ENCODE data around the gene AMBN.

The AMBN gene

GRCh38 chr4:70577220-70577927 is 14.7 kb upstream of the AMBN start:
- DNase-seq (ENCODE audit: insufficient read length, low spot score), result no peak
- TF ChIP-seq PAX5 (IDR thresholded peaks at IDR 0.05; ENCODE audit: insufficient read depth, low read length, severe bottlenecking) (no peak), POLR2AphosphoS5 (IDR thresholded peaks at IDR 0.05; ENCODE audit: low read depth, low read length) (no peak), POU2F2 (IDR thresholded peaks at IDR 0.05; ENCODE audit: low read depth, low read length) (no peak), TAF1 (IDR thresholded peaks at IDR 0.05; ENCODE audit: low read depth, low read length) (no peak), POLR2A (IDR thresholded peaks at IDR 0.05; ENCODE audit: low read depth, low read length) (no peak), SPI1 (IDR thresholded peaks at IDR 0.05; ENCODE audit: low read depth, low read length) (no peak)
- FAIRE-seq, result no peak

DNA sequence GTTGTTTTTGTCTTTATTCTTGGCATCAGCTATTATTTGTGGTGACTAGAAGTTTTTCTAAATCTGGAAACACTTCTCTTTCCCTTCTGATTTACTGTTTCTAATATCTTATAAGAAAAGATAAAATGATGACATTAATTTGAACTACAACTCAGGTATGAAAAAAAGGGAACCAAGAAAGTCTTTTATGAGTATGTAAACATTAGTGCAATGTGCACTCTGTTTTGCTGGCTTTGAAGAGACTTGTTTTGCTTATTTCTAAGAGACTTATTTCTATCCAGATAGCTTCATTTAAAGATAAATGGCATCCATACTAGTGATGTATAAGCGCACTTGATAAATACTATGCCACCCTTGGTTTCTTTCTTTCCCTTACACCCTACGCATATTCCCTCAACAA is 10.1 kb upstream of the AMBN start:
- FAIRE-seq (no peak), DNase-seq (ENCODE audit: insufficient read length, low spot score) (no peak)
- TF ChIP-seq TAF1 (IDR thresholded peaks at IDR 0.05; ENCODE audit: low read depth, low read length) (no peak), POLR2AphosphoS5 (IDR thresholded peaks at IDR 0.05; ENCODE audit: low read depth, low read length) (no peak), POLR2A (IDR thresholded peaks at IDR 0.05; ENCODE audit: low read depth, low read length) (no peak), PAX5 (IDR thresholded peaks at IDR 0.05; ENCODE audit: insufficient read depth, low read length, severe bottlenecking) (no peak), POU2F2 (IDR thresholded peaks at IDR 0.05; ENCODE audit: low read depth, low read length) (no peak), SPI1 (IDR thresholded peaks at IDR 0.05; ENCODE audit: low read depth, low read length) (no peak)

GRCh38 chr4:70583952-70584834 is 7.9 kb upstream of the AMBN start:
- no peak for TF ChIP-seq POU2F2 (IDR thresholded peaks at IDR 0.05; ENCODE audit: low read depth, low read length)
- no peak for TF ChIP-seq SPI1 (IDR thresholded peaks at IDR 0.05; ENCODE audit: low read depth, low read length)
- no peak for TF ChIP-seq POLR2A (IDR thresholded peaks at IDR 0.05; ENCODE audit: low read depth, low read length)
- TF ChIP-seq PAX5 (IDR thresholded peaks at IDR 0.05; ENCODE audit: insufficient read depth, low read length, severe bottlenecking), result no peak
- FAIRE-seq (no peak), DNase-seq (ENCODE audit: insufficient read length, low spot score) (no peak)

- TF ChIP-seq POLR2A (IDR thresholded peaks at IDR 0.05; ENCODE audit: low read depth, low read length) (no peak), POLR2AphosphoS5 (IDR thresholded peaks at IDR 0.05; ENCODE audit: low read depth, low read length) (no peak), PAX5 (IDR thresholded peaks at IDR 0.05; ENCODE audit: insufficient read depth, low read length, severe bottlenecking) (no peak), POU2F2 (IDR thresholded peaks at IDR 0.05; ENCODE audit: low read depth, low read length) (no peak), SPI1 (IDR thresholded peaks at IDR 0.05; ENCODE audit: low read depth, low read length) (no peak)
- no peak for DNase-seq (ENCODE audit: insufficient read length, low spot score)
- FAIRE-seq, result no peak
These were observed 5.2 kb upstream of the AMBN start for GRCh38 chr4:70586841-70587240.

GRCh38 chr4:70589785-70590184 is 2.3 kb upstream of the AMBN start:
- DNase-seq (ENCODE audit: insufficient read length, low spot score) (no peak), FAIRE-seq (peak; percentile 55)
- TF ChIP-seq TAF1 (IDR thresholded peaks at IDR 0.05; ENCODE audit: low read depth, low read length) (no peak), SPI1 (IDR thresholded peaks at IDR 0.05; ENCODE audit: low read depth, low read length) (peak; percentile 96)

DNA sequence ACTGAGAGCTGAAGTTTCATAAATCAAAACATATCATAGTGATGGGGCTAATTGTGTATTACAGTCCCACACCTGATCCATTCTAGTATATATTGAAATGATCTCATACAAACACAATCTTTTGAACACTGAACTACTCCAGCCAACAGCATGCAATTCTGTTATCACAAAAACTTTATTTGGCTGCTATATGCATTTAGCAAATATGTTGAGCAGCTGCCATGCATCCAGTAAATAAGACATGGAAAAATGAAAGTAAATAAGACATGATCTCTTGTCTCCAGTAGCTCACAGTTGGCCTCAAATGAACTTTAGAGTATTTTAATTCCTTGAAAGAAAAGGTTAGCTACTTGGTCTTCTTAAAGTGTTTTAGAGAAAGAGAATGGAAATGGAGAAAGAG is 2.1 kb downstream of the AMBN start:
- no peak for FAIRE-seq
- TF ChIP-seq POU2F2 (IDR thresholded peaks at IDR 0.05; ENCODE audit: low read depth, low read length) (no peak), TAF1 (IDR thresholded peaks at IDR 0.05; ENCODE audit: low read depth, low read length) (no peak), POLR2A (IDR thresholded peaks at IDR 0.05; ENCODE audit: low read depth, low read length) (no peak), PAX5 (IDR thresholded peaks at IDR 0.05; ENCODE audit: insufficient read depth, low read length, severe bottlenecking) (no peak), POLR2AphosphoS5 (IDR thresholded peaks at IDR 0.05; ENCODE audit: low read depth, low read length) (no peak), SPI1 (IDR thresholded peaks at IDR 0.05; ENCODE audit: low read depth, low read length) (no peak)
- DNase-seq (ENCODE audit: insufficient read length, low spot score), result no peak

DNA sequence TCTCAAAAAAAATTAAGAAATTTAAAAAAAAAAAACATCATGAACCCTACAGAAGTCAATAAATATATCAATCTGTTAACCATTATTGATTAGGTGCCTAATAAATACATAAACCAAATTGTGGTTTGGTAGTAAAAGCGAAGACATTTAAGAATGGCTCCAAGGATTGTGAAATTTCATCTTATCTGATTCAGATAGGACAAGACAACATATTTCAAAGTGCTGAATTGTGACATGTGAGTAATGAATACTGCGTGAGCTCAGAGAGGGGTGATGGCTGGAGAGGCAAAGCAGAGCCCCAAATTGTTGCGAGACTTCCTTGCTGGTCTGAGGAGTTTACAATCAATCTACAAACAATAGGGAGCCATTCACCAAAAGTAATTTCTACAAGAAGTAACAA is 8.2 kb downstream of the AMBN start:
- TF ChIP-seq POLR2AphosphoS5 (IDR thresholded peaks at IDR 0.05; ENCODE audit: low read depth, low read length), result no peak
- no peak for TF ChIP-seq TAF1 (IDR thresholded peaks at IDR 0.05; ENCODE audit: low read depth, low read length)
- TF ChIP-seq PAX5 (IDR thresholded peaks at IDR 0.05; ENCODE audit: insufficient read depth, low read length, severe bottlenecking), result no peak
- TF ChIP-seq SPI1 (IDR thresholded peaks at IDR 0.05; ENCODE audit: low read depth, low read length), result no peak
- no peak for TF ChIP-seq POU2F2 (IDR thresholded peaks at IDR 0.05; ENCODE audit: low read depth, low read length)
- no peak for TF ChIP-seq POLR2A (IDR thresholded peaks at IDR 0.05; ENCODE audit: low read depth, low read length)
- FAIRE-seq (no peak), DNase-seq (ENCODE audit: insufficient read length, low spot score) (no peak)

- TF ChIP-seq POLR2A (IDR thresholded peaks at IDR 0.05; ENCODE audit: low read depth, low read length) (no peak), SPI1 (IDR thresholded peaks at IDR 0.05; ENCODE audit: low read depth, low read length) (no peak), PAX5 (IDR thresholded peaks at IDR 0.05; ENCODE audit: insufficient read depth, low read length, severe bottlenecking) (no peak), POU2F2 (IDR thresholded peaks at IDR 0.05; ENCODE audit: low read depth, low read length) (no peak), POLR2AphosphoS5 (IDR thresholded peaks at IDR 0.05; ENCODE audit: low read depth, low read length) (no peak), TAF1 (IDR thresholded peaks at IDR 0.05; ENCODE audit: low read depth, low read length) (no peak)
- FAIRE-seq, result no peak
These were observed 8.9 kb downstream of the AMBN start for GRCh38 chr4:70600977-70601376.

DNA sequence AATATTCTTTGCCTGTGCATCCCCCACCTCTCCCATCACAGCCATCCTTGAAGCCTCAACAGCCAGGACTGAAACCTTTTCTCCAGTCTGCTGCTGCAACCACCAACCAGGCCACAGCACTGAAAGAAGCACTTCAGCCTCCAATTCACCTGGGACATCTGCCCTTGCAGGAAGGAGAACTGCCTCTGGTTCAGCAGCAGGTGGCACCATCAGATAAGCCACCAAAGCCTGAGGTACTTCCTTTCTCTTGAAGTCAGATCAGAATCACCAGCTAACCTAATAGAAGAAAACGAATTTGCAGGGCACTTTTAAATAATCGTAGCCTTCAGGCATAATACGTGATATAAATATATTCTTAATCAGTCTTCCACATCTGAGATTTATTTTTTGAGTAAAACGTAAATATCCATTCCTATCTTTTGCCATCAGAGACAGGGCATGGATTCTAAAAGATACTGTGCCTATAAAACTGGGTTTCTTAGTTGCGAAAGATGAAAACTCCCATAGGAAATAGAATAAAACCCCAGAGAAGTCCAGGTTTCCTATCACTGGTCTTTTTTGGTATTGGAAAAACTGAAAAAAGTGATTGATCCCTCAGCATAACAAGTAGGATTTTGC is 9.5 kb downstream of the AMBN start:
- TF ChIP-seq POLR2AphosphoS5 (IDR thresholded peaks at IDR 0.05; ENCODE audit: low read depth, low read length) (no peak), SPI1 (IDR thresholded peaks at IDR 0.05; ENCODE audit: low read depth, low read length) (peak; percentile 72), TAF1 (IDR thresholded peaks at IDR 0.05; ENCODE audit: low read depth, low read length) (no peak), POU2F2 (IDR thresholded peaks at IDR 0.05; ENCODE audit: low read depth, low read length) (no peak), PAX5 (IDR thresholded peaks at IDR 0.05; ENCODE audit: insufficient read depth, low read length, severe bottlenecking) (no peak), POLR2A (IDR thresholded peaks at IDR 0.05; ENCODE audit: low read depth, low read length) (no peak)
- FAIRE-seq (peak; percentile 97), DNase-seq (ENCODE audit: insufficient read length, low spot score) (peak; percentile 18)

More at GRCh38 chr4:70600977-70601376, 8.9 kb downstream of the AMBN start:
- no peak for DNase-seq (ENCODE audit: insufficient read length, low spot score)

All from GM12891 (cell line).